GM21737 (cell line): Measurements from ENCODE around the gene TMEM86B.

Source experiments
- ATAC-seq: cut with Tn5 transposase; IDR thresholded peaks from one replicate; pipeline ENCODE4 v1.9.1; 2021; ENCODE audit warnings: mild to moderate bottlenecking, moderate library complexity; ENCODE audit not compliant: unreplicated experiment

The TMEM86B gene

GRCh38 chr19:55257461-55258420, 29.2 kb upstream of the TMEM86B start:
- ATAC-seq = peak; percentile 1

DNA sequence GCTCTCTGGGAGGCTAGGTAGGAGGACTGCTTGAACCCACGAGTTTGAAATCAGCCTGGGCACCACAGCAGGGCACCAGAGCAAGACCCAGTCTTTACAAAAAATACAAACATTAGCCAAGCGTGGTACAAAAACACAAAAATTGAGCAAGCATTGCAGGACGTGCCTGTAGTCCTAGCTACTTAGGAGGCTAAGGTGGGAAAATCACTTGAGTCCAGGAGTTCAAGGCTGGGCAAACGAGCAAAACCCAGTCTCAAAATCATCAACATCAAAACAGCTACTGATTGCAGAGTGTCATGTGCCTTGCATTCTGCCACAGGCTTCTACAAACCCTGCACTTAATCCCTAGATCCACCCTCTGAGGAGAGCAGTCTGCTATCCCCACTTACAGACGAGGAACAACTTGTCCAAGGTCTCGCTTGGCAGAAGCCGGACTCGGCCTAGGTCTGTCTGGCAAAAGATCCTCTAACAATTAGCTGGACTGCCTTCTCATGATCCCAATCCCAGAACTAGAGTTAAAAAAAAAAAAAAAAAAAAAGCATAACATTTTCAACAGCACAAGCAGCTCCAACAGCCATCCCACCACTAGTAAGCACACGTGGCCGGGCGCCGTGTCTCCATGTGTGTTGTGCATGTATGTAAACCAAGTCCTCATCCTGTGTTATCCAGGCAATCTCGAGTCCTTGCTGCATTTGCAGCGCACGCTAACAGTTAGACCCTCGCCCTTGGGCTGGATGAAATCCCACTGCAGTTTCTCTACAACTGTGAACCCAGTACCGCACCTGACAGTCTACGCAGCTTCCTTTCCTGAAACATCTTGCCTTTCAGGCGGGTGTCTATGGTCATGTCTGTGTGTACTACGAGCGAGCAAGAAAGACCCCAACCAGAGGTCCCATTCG, 28.2 kb upstream of the TMEM86B start:
- no peak for ATAC-seq

DNA sequence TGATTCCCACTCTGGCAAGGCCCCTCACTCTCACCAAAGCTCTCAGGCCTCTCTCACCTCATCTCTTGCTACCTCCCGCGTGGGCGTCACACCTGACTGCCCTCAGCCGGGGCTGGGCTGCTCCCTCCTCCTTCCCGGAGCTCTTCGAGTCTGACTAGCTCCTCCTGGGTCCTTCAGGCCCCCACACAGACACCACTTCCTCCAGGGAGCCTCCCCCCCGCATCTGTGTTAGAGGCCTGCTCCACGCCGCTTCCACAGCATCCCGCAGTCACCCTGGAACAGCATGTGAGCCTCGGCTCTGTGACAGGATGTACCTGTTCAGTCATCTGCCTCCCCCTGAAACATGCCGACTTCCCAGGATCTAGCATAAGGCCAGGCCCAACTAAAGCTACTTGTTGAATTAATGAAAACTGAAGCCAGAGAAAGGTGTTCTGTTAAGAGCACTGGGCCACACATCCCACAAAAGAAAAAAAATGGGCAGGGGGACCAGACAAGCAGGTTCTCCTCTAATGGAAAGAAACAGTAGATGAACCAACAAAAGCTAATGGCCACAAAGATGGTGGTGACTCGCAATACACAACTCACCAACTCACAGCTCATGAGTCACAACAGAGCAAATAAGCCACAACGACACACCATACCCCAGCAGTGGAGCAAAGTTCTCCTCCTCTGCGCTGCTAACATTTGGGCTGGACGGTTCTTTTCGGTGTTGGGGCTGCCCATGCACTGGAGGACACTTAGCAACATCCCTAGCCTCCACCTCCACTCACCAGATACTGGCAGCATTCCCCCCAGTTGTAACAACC, 27.3 kb upstream of the TMEM86B start:
- ATAC-seq = no peak

- no peak for ATAC-seq
These were observed 26.0 kb upstream of the TMEM86B start for GRCh38 chr19:55254625-55254977.

DNA sequence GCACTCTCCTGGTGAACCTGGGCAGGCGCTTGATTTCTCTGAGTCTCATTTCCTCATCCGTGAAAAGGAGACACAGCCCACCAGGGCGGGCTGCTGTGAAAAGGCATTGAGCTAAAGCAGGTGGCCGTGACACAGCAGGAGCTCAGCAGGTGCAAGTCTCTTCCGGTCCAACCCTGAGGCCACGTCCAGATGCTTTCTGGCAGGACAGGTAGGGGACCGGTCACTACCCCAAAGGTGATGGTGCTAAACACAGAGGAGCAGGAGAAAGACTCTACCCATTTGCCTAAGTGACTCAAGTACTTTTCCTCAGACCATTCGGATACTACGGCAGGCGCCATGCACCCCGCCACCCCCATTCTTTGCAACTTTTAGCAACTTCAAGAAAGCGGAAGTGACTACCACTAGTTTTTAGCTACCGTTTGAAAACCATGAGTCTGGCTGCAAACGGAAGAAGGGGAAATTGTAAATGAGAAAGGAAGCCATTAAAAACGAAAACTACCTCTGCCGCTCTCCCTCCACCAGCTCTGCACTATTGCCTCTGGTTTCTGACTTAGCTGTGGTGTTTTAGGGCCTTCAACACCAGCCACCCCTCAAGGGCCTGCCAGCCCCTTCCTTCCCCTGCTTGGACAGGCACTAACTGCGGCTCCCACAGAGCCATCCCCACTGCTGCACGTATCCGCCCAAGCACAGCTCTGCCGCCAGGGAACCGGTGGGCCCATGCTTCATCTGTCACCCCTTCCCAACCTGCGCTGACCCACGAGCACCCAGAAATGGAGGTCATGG, 25.5 kb upstream of the TMEM86B start:
- ATAC-seq = peak; percentile 31

DNA sequence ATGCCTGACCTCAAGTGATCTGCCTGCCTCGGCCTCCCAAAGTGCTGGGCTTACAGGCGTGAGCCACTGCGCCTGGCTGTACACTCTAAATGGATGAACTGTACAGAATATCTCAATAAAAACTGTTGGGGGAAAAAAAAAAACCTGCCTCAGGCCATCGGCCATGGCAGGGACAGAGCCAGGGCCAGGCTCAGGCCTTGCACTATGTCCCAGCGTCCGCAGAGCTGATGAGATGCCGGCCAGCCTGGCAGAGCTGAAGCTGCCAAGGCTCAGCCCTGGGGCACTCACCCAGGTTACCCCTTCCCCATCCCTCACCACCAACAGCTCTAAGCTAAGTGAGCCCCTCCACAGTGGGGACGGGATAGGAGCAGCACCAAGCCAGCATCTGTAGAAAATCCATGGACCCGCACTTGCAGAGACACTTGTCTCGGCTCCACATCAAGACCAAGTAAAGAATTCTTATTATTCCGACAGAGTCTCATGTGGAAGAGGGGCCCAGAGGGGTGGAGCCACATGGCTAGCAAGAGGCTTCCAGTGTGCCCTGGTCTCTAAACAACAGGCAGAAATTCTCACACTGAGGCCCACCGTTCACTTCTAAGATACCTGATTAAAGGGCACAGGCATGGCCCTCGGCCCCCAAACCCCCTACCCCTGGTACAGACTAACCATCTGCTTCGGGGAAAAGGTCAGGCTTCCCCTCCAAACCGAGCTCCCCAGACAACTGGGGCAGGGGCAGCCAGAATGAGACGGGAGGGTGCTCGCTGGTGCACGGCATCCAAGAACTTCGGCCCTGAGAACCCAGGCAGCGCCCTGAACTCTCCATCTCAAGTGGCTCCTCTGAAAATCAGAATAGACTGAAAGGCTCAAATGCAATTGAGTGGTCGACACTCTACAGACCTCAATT, 24.4 kb upstream of the TMEM86B start:
- peak; percentile 1 for ATAC-seq

DNA sequence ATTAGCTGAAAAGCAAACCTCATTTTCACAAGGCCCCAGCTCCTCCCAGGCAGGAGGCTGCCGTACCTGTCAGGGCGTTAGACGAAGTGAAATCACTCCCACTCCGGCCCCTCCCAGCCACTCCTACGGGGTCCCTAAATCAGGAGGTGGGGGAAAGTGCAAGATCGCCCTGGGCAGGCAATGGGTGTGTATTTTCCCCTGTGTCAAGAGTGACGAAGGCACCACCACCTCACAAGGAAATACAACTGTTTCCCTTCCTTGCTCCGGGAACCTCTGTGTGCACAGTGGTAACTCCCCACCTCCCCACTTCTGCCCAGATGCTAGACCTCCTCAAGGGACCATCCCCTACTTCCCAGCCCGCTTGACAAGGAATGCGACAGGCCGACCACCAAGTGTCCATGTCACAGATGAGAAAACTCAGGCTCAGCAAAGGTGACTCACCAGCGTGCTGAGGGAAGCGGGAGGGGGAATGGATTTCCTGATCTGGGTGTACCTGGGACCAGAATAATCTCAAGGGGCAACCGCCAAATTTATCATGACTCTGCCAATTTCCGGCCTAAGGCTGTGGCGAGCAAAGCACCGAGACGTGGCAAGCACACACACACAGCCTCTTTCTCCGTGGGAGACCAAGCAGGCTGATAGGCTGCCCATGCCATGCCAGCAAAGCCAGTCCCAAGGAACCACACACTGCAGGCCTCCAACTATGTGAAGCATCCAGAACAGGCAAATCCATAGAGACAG, 22.9 kb upstream of the TMEM86B start:
- ATAC-seq = no peak

GRCh38 chr19:55250262-55251036, 21.9 kb upstream of the TMEM86B start:
- no peak for ATAC-seq

DNA sequence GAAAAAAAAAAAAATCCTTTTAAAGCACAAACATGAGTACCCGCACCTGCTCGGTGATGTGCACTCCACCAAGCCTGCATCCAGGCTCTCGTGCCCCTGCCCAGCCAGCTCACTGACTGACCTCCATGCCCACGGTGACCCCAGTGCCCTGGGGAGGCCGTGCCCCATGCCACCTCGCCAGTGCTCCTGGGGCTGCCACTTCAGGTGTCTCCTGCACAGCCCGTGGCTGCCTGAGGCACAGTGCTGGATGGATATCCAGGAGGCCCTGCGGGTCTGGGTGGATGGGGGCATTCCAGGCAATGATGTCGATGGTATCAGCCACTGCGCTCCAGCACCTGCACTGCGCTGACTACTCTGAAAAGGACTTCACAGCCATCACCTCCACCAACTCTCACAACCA, 21.3 kb upstream of the TMEM86B start:
- ATAC-seq = no peak

DNA sequence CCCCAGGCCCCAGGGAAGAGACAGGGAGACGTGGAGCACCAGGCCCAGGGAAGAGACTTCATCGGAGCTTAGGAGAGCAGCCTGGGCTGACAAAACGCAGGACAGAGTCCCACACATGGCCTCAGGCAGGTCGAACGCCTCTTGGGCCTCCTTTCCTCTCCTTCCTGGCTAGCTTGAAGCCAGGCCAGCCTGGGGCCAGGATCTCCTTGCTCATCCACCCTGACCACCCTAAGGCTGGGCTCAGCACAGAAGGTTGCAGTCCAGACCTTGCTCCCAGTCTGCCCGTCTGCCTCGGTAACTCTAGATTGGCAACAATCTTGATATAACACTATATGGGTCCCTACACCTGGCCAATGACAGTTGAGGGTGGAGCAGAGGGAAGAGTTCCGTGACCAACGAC, 20.1 kb upstream of the TMEM86B start:
- ATAC-seq = no peak

DNA sequence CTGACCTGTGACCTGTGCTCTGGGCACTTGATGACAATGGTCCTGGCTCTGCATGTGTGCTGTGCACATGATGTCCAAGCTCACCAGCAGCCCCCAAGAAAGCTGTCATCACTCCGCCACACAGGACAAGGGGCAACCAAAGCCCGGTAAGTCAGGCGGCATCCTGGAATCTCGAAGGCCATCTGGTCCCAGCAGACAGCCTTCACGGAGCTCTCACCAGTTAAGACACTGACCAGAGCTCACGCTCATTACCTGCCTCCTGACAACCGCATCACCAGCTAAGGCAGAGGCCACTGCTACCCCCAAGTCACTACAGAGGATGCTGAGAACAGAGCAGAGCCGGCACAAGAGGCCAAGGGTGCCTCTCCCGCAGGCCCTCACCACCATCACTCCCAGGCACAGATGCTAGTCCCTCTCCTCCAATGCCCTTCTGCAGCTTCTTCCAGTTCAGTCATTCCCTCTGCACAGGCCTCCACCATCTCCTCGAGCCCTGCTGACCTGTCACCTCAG, 19.7 kb upstream of the TMEM86B start:
- no peak for ATAC-seq

DNA sequence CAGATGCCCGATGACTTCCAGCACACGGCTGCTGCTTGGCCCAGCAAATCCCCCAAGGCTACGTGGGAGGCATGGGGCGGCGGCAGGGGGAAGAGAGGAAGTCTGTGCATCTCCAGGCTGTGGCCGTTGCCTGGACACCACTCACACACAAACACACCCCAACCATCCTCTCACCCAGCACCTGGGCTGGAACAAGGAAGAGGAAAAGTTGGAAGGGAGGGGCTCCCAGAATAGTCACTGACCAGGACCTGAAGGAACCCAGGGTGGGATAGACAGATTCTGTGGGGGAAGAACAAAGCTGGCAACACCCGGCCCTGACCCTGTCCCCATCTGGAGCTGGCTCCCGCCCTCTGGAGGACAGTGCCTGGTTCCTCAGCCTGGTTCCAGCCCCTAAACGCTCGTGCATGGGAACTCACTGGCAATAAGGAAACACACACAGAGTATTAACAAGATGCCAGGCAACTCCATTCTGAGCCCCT, 19.1 kb upstream of the TMEM86B start:
- ATAC-seq = no peak

GRCh38 chr19:55246462-55247451, 18.2 kb upstream of the TMEM86B start:
- ATAC-seq = no peak

- no peak for ATAC-seq
These were observed 16.8 kb upstream of the TMEM86B start for GRCh38 chr19:55245236-55245904.

DNA sequence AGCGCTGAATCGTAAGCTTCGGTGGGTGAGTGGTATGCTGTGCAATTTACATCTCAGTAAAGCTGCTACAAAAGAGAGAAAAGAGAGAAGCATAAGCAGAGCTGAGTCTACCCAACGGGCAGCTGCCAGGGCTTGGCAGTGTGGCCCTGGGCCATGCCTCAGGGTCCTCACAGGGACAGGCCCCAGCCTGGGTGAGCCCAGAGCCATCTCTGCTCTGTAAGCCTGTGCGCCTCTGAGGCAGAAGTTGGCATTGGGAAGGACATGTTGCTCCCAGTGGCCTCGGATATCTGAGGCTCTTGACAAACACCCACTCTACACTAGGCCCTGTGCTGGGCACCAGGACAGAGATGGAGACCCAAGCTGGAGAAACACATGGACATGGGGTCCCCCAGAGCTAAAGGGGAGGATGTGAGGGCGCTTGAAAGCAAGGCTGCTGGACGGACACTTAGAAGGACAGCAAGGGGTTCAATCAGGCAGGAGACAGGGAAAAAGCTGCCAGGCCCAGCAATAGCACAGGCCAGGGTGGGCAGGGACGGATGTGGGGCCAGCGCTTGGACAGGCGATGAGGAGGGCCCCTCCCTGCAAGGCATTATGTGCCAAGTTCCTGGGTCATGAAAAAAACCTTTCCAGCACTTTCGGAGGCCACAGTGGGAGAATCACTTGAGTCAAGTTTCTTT, 15.6 kb upstream of the TMEM86B start:
- no peak for ATAC-seq
